ENCODE data around the gene GNAZ. TPM values are rescaled to one million over a fixed set of nuclear protein-coding genes. Genes with fewer than 3 reads are reported as not detected.
A peak's percentile ranks its signal among the peaks of the same experiment; 100 is the strongest.

GNAZ gene
- total and polyA plus RNA-seq, 2 of the 8 experiments (the other 6 are each of a cell fraction or from before 2014, with no cell fraction given), result 6.6 to 9.6 TPM

DNA sequence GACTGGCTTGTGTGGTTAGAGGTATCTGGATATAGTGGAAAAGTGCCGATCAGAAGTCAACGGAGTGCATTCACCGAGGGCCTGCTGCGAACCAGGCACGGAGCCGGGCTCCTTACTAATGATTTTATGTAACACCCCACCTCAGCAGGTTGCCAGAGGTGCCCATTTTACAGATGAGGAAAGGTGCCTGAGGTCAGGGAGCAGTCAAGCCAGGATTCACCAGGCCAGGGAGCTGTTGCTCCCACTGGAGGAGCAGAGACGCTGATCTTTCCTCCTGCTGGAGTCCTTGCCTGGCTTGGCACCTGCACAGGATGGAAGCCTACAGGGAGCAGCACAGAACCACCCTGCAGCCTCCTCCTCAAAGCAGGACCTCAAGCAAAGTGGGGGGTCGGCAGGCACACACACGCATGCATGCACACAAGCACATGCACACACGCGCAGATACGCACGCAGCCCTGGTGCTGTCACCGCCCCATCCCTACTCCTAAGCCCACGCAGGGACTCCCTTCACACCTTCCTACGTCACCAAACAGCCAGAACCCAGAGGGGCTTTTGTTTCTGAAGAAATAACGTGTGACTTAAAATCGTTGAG is 55.3 kb downstream of the GNAZ start:
- Histone ChIP-seq H3K27me3 (replicated peaks in 1 of 4; ENCODE audit: control insufficient read depth in 3 of 4, extremely low read depth in 1 of 4, insufficient read depth in 3 of 4, low read length in 3 of 4) (peaks cover 0 to 9% (median 5%) of the 10 kb centered on the region in 4 experiments; a peak in 3 of 7 replicates), H4K5ac (ENCODE audit: insufficient read length, low read depth, low read length) (no peak overlapping the region), H2BK12ac (ENCODE audit: low read depth, low read length) (no peak overlapping the region), H2BK5ac (ENCODE audit: low read depth, low read length) (no peak overlapping the region), H3K14ac (ENCODE audit: insufficient read length) (no peak overlapping the region), H3K23ac (ENCODE audit: insufficient read length) (no peak overlapping the region), H3K4ac (replicated peaks; ENCODE audit: insufficient read length, low read depth, low read length) (no peak overlapping the region), H3K79me1 (ENCODE audit: low read depth, low read length) (no peaks in the 10 kb centered on the region), H3K4me2 (ENCODE audit: insufficient read depth in 1 of 2, low read depth in 2 of 2, low read length in 2 of 2) (no peak overlapping the region), H3K23me2 (ENCODE audit: low read depth, low read length) (no peaks in the 10 kb centered on the region), H3K79me2 (ENCODE audit: control insufficient read depth in 1 of 2, insufficient read depth in 2 of 2, low read length in 2 of 2) (no peaks in the 10 kb centered on the region), H2BK120ac (replicated peaks; ENCODE audit: low read depth, low read length) (no peak overlapping the region), H3K9me3 (ENCODE audit: insufficient read depth in 2 of 2, low read depth in 1 of 2, low read length in 1 of 2) (no peaks in the 10 kb centered on the region), H3K27ac (ENCODE audit: low read depth, low read length) (no peak overlapping the region), H2BK15ac (ENCODE audit: low read length) (no peak overlapping the region), H2AK5ac (ENCODE audit: low read depth, low read length) (no peak overlapping the region), H4K20me1 (replicated peaks in 1 of 2; ENCODE audit: control insufficient read depth in 1 of 2, insufficient read depth in 2 of 2, low read length in 2 of 2) (no peaks in the 10 kb centered on the region), H3K56ac (replicated peaks; ENCODE audit: insufficient read length, low read depth, low read length) (no peak overlapping the region), H4K91ac (replicated peaks; ENCODE audit: insufficient read length, low read length) (no peak overlapping the region), H3K4me3 (ENCODE audit: extremely low read depth in 1 of 4, insufficient read depth in 2 of 4, low read depth in 3 of 4, low read length in 4 of 4) (no peak overlapping the region), H4K8ac (ENCODE audit: extremely low read depth, insufficient read depth, low read length) (peak overlapping the region; percentile 53; the same call in 1 of the 2 replicates), H2BK20ac (ENCODE audit: low read length) (no peak overlapping the region), H3K36me3 (ENCODE audit: control insufficient read depth in 2 of 4, insufficient read depth in 4 of 4, low read length in 3 of 4) (no peaks in the 10 kb centered on the region; a peak in 2 of 8 replicates), H3K4me1 (replicated peaks in 1 of 4; ENCODE audit: control insufficient read depth in 3 of 4, insufficient read depth in 4 of 4, low read length in 3 of 4) (peaks cover 0 to 1% (median 0%) of the 10 kb centered on the region in 4 experiments; a peak in 1 of 7 replicates), H2AFZ (ENCODE audit: low read length) (no peak overlapping the region), H3K9ac (replicated peaks in 1 of 4; ENCODE audit: extremely low read depth in 1 of 4, low read depth in 3 of 4, low read length in 3 of 4) (no peak overlapping the region), H3K18ac (ENCODE audit: extremely low read depth, low read length) (no peak overlapping the region)
- WGBS, 2 experiments (ENCODE audit: extremely low coverage in 1 of 2, insufficient coverage in 1 of 2, insufficient read length in 1 of 2, insufficient replicate concordance in 2 of 2, low coverage in 1 of 2, low lambda C conversion rate in 2 of 2, missing lambda C conversion rate in 1 of 2), result 89% methylated on average over 18 of the region's 18 CpGs; no CpG with 5 or more reads in 1 of the 2 experiments
- ChIA-PET POLR2A (ENCODE audit: partially characterized antibody) (no interaction called here), CTCF (ENCODE audit: partially characterized antibody) (interaction anchor here (0.6 to 24.3 kb wide), 8 partner anchors 7 to 663 kb away, joined by 3 to 384 read pairs (median 20); no protein-coding TSS in a partner anchor)
- TF ChIP-seq CHD1 (IDR thresholded peaks at IDR 0.05; ENCODE audit: low read depth, low read length) (no peak), RBBP5 (IDR thresholded peaks at IDR 0.05; ENCODE audit: borderline replicate concordance, low read depth, low read length) (no peak), SUZ12 (IDR thresholded peaks at IDR 0.05; ENCODE audit: low read length) (no peak), HDAC2 (IDR thresholded peaks at IDR 0.05; ENCODE audit: borderline replicate concordance in 1 of 2, low read depth in 2 of 2, low read length in 2 of 2) (no peak), RNF2 (IDR thresholded peaks at IDR 0.05; ENCODE audit: borderline replicate concordance, low read depth, low read length, missing control alignments, poor library complexity, severe bottlenecking) (no peak), EZH2 (IDR thresholded peaks at IDR 0.05; ENCODE audit: low read depth, low read length, severe bottlenecking) (no peak), RFX5 (IDR thresholded peaks at IDR 0.05; ENCODE audit: borderline replicate concordance, low read depth, low read length) (no peak), POLR2AphosphoS5 (IDR thresholded peaks at IDR 0.05; ENCODE audit: low read depth, low read length) (no peak), KDM5A (IDR thresholded peaks at IDR 0.05; ENCODE audit: low read length) (no peak)
- TF ChIP-seq, protein P1, sequence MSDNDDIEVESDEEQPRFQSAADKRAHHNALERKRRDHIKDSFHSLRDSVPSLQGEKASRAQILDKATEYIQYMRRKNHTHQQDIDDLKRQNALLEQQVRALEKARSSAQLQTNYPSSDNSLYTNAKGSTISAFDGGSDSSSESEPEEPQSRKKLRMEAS (IDR thresholded peaks at IDR 0.05), result no peak
- DNase-seq (ENCODE audit: low read depth in 1 of 2, low spot score in 2 of 2), result no peak
- FAIRE-seq, result no peak
